Small intestine (tissue), 7 donors: Measurements from ENCODE around the gene PCID2. TPM values are rescaled to one million over a fixed set of nuclear protein-coding genes. Genes with fewer than 3 reads are reported as not detected.

Experiments
- DNase-seq, 2 donors: peaks; one replicate each; pipeline versions ENCODE4 v3.0.0 to v3.0.0-alpha.2; 2013
- FAIRE-seq: peaks from 2 replicates; lab custom pipeline; 2012; peaks lifted over from hg19 to GRCh38; lab: Jason Lieb, UNC
- H3K27ac ChIP-seq, 3 donors: one replicate each; pipeline ENCODE4 v1.5.1; 2013; ENCODE audit warnings: low read length in 2 of 3, mild to moderate bottlenecking in 2 of 3, control low read depth in 1 of 3, inconsistent platforms in 1 of 3, low read depth in 1 of 3, moderate library complexity in 1 of 3
- H3K27me3 ChIP-seq, 3 donors: one replicate each; pipeline ENCODE4 v1.6.1; 2013; ENCODE audit warnings: low read length in 3 of 3, inconsistent platforms in 1 of 3; ENCODE audit not compliant: control insufficient read depth in 3 of 3, insufficient read depth in 3 of 3
- H3K36me3 ChIP-seq, 3 donors: one replicate each; pipeline ENCODE4 v1.6.1; 2013; ENCODE audit warnings: low read length in 3 of 3, inconsistent platforms in 1 of 3, low read depth in 1 of 3, mild to moderate bottlenecking in 1 of 3, moderate library complexity in 1 of 3; ENCODE audit not compliant: control insufficient read depth in 3 of 3, insufficient read depth in 2 of 3
- H3K4me1 ChIP-seq, 3 donors: one replicate each; pipeline ENCODE4 v1.6.1; 2013; ENCODE audit warnings: low read length in 2 of 3, inconsistent platforms in 1 of 3, low read depth in 1 of 3, mild to moderate bottlenecking in 1 of 3, moderate library complexity in 1 of 3; ENCODE audit not compliant: control insufficient read depth in 3 of 3, insufficient read depth in 2 of 3
- H3K4me3 ChIP-seq, 3 donors: one replicate each; pipeline ENCODE4 v1.5.1; 2013; ENCODE audit warnings: low read length in 3 of 3, control low read depth in 1 of 3, inconsistent platforms in 1 of 3, low read depth in 1 of 3, mild to moderate bottlenecking in 1 of 3, moderate library complexity in 1 of 3
- H3K9me3 ChIP-seq, 2 donors: one replicate each; pipeline ENCODE4 v1.6.1; 2013; ENCODE audit warnings: low read depth in 1 of 2, low read length in 1 of 2; ENCODE audit not compliant: control insufficient read depth in 2 of 2, insufficient read depth in 1 of 2
- WGBS, 3 donors: extraction: QIAGEN DNeasy Blood & Tissue Kit; methylation state at CpG; one replicate each; pipeline ENCODE4 v1.1.7; 2013; 5-methylcytosine and 5-hydroxymethylcytosine counted together
- polyA plus RNA-seq, 4 donors: library from polyadenylated mRNA; stranded (reverse) in 3 of 4; unstranded in 1 of 4; fragments of 200-250 nt in 3 of 4; fragments of 120-200 nt in 1 of 4; gene quantifications; one replicate each; pipeline versions ENCODE4 v1.2.1 to v1.2.3, GENCODE V29; 2013
- donor health status: healthy with polysubstance abuse.
- donor health status: control.
- donor health status: control.
- donor health status: Bipolar disorder and iron deficiency.
- donor health status: healthy.

Gene PCID2
- polyA plus RNA-seq, 4 donors: 21.6 to 51.3 (median 30.0) TPM

DNA sequence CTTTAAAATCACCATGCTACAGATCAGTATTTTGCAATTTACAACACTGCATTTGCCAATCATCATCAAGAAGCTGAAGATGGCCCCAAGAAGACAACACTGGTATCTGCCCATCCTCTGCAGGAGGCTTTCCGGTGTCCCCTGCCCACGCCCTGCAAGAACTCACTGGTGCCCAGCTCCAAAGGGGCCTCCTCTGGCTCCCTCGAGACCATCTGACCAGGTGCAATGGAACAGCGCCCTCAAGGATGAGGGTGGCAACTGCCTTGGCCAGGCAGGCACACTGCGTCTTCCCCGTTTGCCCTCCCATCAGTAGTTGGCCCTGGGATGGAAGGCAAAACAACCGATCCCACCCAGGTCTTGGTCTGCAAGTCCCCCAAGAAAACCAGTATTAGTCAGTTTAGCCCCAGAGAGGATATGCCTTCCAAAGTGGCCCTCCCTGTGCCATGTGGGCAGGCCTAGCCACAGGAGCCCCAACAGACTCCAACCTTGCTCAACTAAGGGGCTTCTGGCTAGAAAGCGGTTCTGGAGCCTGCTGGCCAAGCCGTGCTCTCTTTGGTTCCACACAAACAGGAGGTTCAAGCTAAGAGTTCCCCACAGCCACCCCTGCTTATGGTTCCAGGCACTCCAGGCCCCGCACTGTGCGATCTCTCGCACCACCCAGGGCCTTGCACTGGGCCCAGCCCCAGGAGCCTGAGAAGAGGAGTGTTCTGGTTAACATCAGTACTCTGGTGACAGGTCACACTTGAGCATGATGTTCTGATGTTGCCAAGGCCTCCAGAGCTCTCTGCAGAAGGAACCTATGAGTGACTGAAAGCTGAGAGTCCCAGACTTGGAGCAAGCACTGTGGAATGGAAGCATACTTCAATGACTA lies 4.7 kb downstream of the PCID2 start:
- Histone ChIP-seq H3K9me3 (no peaks in the 10 kb centered on the region), H3K27me3 (no peaks in the 10 kb centered on the region), H3K27ac (no peak overlapping the region), H3K36me3 (peaks cover 0 to 27% (median 4%) of the 10 kb centered on the region in 3 donors), H3K4me3 (no peak overlapping the region), H3K4me1 (peaks cover 0 to 6% (median 4%) of the 10 kb centered on the region in 3 donors)
- DNase-seq (no peak), FAIRE-seq (no peak)
- WGBS, 3 donors: 94 to 96% (median 94%) methylated on average over 12 of the region's 12 CpGs

DNA sequence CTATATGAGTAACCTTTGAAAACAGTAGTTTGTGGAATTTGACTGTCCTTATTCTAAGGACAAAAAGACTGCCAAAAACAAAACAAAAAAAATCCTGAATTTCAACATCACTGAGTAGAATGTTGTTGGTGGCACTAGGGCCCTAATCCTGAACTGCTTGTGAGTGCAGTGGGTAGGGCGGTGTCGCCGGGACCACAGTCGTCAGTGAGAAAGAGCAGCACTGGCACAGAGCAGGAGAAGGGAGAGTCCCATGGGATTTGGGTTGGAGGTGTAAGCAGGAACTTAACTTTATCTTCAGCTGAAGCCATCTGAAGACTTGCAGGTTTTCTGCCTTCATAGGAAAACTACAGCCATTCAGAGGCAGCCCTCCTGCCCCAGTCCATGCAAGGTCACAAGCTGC lies 5.6 kb downstream of the PCID2 start:
- H3K4me3 ChIP-seq: no peak overlapping the region
- 88 to 99% (median 96%) methylated on average over 4 of the region's 4 CpGs for WGBS, 3 donors
- H3K4me1 ChIP-seq: peaks cover 0 to 6% (median 4%) of the 10 kb centered on the region in 3 donors
- FAIRE-seq (no peak), DNase-seq (no peak)
- no peaks in the 10 kb centered on the region for H3K27me3 ChIP-seq
- no peak overlapping the region for H3K27ac ChIP-seq
- H3K36me3 ChIP-seq: peaks cover 0 to 27% (median 4%) of the 10 kb centered on the region in 3 donors
- no peaks in the 10 kb centered on the region for H3K9me3 ChIP-seq

DNA sequence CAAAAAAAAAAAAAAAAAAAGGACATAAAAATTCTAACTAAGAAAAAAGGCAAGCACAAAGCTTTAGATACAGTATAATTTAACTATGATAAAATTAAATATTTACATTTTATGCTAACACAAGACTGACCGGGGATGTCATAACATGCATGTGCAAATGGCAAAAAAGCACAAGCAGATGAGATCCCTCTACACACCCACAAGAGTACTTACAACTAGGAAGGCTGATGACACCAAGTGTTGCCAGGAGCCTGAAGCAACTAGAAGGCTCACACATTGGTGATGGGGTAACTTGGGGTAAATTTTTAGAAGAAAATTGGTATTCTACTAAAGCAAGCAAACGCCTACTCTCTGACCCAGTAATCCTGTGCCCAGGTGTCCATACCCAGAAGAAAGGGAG lies 6.7 kb downstream of the PCID2 start:
- Histone ChIP-seq H3K27me3 (no peaks in the 10 kb centered on the region), H3K9me3 (no peaks in the 10 kb centered on the region), H3K4me1 (peaks cover 0 to 6% (median 0%) of the 10 kb centered on the region in 3 donors), H3K36me3 (peaks cover 5 to 33% (median 11%) of the 10 kb centered on the region in 3 donors), H3K4me3 (no peak overlapping the region), H3K27ac (no peak overlapping the region)
- DNase-seq: no peak
- WGBS, 3 donors: 81 to 92% (median 82%) methylated on average over 2 of the region's 2 CpGs
- FAIRE-seq: no peak

DNA sequence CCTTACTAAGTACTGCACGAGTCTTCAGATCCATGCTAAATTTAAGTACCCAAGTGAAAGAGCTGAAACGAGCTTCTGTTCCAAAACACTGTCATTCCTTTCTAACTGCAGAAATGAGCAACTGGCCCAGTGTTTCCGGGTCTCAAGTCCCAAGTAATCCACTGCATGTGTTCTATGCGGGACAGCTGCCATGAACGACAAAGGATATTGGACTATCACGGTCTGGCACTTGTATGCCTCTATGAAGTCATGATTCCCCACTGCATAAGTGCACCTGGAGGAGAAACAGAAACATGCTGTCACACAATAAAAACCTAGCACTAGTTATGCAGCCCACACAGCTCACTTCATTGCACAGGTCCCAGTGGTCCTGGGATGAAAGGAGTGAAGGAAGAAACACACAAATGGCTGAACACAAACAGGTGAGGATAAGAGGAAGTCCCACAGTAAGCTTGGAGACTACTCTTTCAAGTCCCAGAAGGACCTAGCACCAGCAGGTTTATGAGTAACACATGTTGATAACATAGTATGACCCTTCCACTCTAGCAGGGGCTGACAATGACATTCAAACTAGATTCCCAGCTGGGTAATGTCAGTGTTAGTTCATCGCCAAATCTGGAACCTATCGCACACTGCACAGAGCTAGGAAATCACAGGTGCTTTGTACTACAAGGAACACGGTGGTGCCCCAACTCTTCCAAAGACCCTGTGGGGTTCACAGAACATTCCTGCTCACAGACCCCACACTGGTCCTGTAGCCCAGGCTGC lies 11.3 kb downstream of the PCID2 start:
- H3K36me3 ChIP-seq: peaks cover 17 to 37% (median 21%) of the 10 kb centered on the region in 3 donors
- FAIRE-seq (no peak), DNase-seq (no peak)
- no peak overlapping the region for H3K27ac ChIP-seq
- H3K27me3 ChIP-seq: no peaks in the 10 kb centered on the region
- 88 to 91% (median 89%) methylated on average over 9 of the region's 9 CpGs for WGBS, 3 donors
- no peak overlapping the region for H3K4me3 ChIP-seq
- H3K4me1 ChIP-seq: no peaks in the 10 kb centered on the region
- no peaks in the 10 kb centered on the region for H3K9me3 ChIP-seq

DNA sequence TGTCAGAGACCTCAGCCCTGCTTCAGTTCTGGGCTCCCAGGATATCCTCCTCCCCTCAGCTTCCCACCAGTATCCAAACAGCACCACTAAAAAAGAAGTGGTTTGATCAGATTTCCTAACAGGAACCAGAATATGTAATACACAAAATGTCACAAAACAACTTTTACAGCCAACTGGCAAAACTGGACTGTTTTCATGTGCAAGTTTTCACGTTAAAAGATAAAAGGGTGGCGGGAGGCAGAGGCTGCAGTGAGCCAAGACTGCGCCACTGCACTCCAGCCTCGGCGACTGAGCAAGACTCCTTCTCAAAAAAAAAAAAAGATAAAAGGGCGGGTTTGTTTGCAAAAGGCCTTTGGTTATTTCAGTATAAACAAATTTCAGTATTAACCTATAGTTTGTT lies 13.1 kb downstream of the PCID2 start:
- FAIRE-seq: no peak
- no peak overlapping the region for H3K27ac ChIP-seq
- WGBS, 3 donors: 69 to 82% (median 76%) methylated on average over 6 of the region's 6 CpGs

DNA sequence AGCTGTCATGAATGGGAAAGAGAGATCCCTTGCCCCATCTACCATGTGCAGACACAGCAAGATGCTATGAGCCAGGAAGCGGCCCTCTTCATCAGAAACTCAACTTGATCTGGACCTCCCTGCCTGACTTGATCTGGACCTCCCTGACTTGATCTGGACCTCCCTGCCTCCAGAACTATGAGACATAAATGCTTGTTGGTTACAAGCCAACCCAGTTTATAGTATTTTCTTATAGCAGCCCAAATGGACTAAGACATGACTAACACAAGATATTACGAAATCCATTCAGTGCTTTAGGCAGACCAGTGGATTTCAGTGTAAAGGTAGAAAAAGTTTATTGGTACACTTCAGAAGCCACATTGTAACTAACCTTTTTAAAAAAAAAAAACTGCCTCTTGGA lies 15.6 kb downstream of the PCID2 start:
- 98 to 99% (median 99%) methylated on average over 2 of the region's 2 CpGs for WGBS, 3 donors
- FAIRE-seq (no peak), DNase-seq (no peak)
- Histone ChIP-seq H3K36me3 (peaks cover 20 to 48% (median 22%) of the 10 kb centered on the region in 3 donors), H3K4me1 (no peaks in the 10 kb centered on the region), H3K9me3 (no peaks in the 10 kb centered on the region), H3K27ac (no peak overlapping the region), H3K4me3 (no peak overlapping the region), H3K27me3 (no peaks in the 10 kb centered on the region)

More for the DNA sequence above, 13.1 kb downstream of the PCID2 start:
- H3K9me3 ChIP-seq: no peaks in the 10 kb centered on the region
- H3K36me3 ChIP-seq: peaks cover 20 to 48% (median 22%) of the 10 kb centered on the region in 3 donors
- H3K4me3 ChIP-seq: no peak overlapping the region
- H3K4me1 ChIP-seq: no peaks in the 10 kb centered on the region
- DNase-seq: no peak
- no peaks in the 10 kb centered on the region for H3K27me3 ChIP-seq

DNA sequence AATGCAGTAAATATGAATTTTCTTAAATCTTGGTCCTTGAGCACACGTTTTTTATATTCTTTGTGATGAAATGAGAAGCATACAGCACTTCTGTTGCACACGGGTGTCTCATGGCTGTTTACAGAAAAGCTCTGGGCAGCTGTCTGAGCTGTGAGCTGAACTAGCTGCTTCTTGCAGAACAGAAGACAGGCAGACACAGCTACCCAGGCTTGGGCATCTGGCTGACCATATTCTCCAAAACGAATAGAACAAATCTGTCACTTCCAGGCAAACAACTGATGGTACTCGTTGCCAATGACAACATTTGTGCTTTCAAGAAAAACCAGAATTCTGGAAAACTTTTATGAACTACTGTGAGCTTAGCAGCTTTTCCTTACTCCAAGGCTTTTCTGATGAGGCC lies 16.2 kb downstream of the PCID2 start:
- no peaks in the 10 kb centered on the region for H3K4me1 ChIP-seq
- H3K4me3 ChIP-seq: no peak overlapping the region
- peaks cover 17 to 50% (median 20%) of the 10 kb centered on the region in 3 donors for H3K36me3 ChIP-seq
- H3K9me3 ChIP-seq: no peaks in the 10 kb centered on the region
- no peaks in the 10 kb centered on the region for H3K27me3 ChIP-seq
- FAIRE-seq: no peak
- no peak for DNase-seq
- WGBS, 3 donors: 78 to 88% (median 84%) methylated on average over 4 of the region's 4 CpGs
- no peak overlapping the region for H3K27ac ChIP-seq

DNA sequence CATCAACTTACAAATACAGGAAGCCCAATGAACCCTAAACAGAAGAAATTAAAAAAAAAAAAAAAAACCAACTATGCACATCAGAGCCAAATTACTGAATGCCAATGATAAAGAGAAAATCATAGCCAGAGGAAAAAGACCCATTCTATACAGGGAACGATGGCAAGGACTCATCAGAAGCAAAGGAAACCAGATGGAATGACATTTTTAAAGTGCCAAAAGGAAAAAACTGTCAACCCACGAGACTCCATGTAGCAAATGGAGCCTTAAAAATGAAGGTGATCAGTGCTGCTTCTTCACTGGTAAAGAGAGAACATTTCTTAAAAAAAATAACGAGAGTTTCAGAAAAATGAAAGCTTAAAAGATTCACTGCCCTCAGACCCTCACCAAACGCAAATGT lies 18.3 kb downstream of the PCID2 start:
- FAIRE-seq (no peak), DNase-seq (no peak)
- no peak overlapping the region for H3K4me3 ChIP-seq
- WGBS, 3 donors: 83 to 87% (median 87%) methylated on average over 4 of the region's 4 CpGs
- no peaks in the 10 kb centered on the region for H3K27me3 ChIP-seq
- no peak overlapping the region for H3K27ac ChIP-seq
- H3K9me3 ChIP-seq: no peaks in the 10 kb centered on the region
- peaks cover 8 to 58% (median 13%) of the 10 kb centered on the region in 3 donors for H3K36me3 ChIP-seq
- no peaks in the 10 kb centered on the region for H3K4me1 ChIP-seq
